Activated CD4-positive, alpha-beta T cell treated with anti-CD3 and anti-CD28 coated beads, Interleukin-2, amount 10 ng/mL, durations not matched to agents 24 days and 14 days (primary cell): ENCODE measurements around the gene PRRC2C. TPM values are rescaled to one million over a fixed set of nuclear protein-coding genes. Genes with fewer than 3 reads are reported as not detected.

Source experiments
- DNase-seq: peaks from one replicate; pipeline ENCODE4 v3.0.0; 2022
- H3K27ac Mint-ChIP-seq: one replicate; pipeline ENCODE4 v1.8.0; 2022; ENCODE audit warnings: mild to moderate bottlenecking, mixed read lengths
- H3K27me3 Mint-ChIP-seq: one replicate; pipeline ENCODE4 v1.8.0; 2022; ENCODE audit warnings: mixed read lengths
- H3K36me3 Mint-ChIP-seq: one replicate; pipeline ENCODE4 v1.8.0; 2022; ENCODE audit warnings: low read depth, mild to moderate bottlenecking, mixed read lengths
- H3K4me1 Mint-ChIP-seq: one replicate; pipeline ENCODE4 v1.8.0; 2021; ENCODE audit warnings: mixed read lengths
- H3K4me3 Mint-ChIP-seq: one replicate; pipeline ENCODE4 v1.8.0; 2022; ENCODE audit warnings: mild to moderate bottlenecking, moderate library complexity, mixed read lengths
- H3K9me3 Mint-ChIP-seq: one replicate; pipeline ENCODE4 v1.8.0; 2021; ENCODE audit warnings: mixed read lengths
- intact Hi-C: fragments of 100-400 bp; cut with micrococcal nuclease; formaldehyde crosslinking; loops from one replicate; pipeline ENCODE4 v1.15.1; 2023
- total RNA-seq: library from RNA; stranded (reverse); gene quantifications from 2 replicates; pipeline ENCODE4 v1.2.3, GENCODE V29; 2022

Gene PRRC2C
- total RNA-seq, 1 donor from 2014 or later, result 278 TPM

GRCh38 chr1:171480035-171480434 lies 5.3 kb upstream of the PRRC2C start:
- Mint-ChIP-seq H3K4me3 (no peak overlapping the region), H3K36me3 (no peaks in the 10 kb centered on the region), H3K9me3 (no peaks in the 10 kb centered on the region), H3K27ac (no peak overlapping the region), H3K27me3 (peaks cover 7% of the 10 kb centered on the region), H3K4me1 (peaks cover 8% of the 10 kb centered on the region)
- intact Hi-C loops, result no loop called here
- DNase-seq, result no peak

- H3K27me3 Mint-ChIP-seq, result no peaks in the 10 kb centered on the region
- no peaks in the 10 kb centered on the region for H3K9me3 Mint-ChIP-seq
- peak overlapping the region; percentile 99 for H3K27ac Mint-ChIP-seq
- peaks cover 36% of the 10 kb centered on the region for H3K4me1 Mint-ChIP-seq
- H3K4me3 Mint-ChIP-seq, result peak overlapping the region; percentile 94
- DNase-seq, result no peak
- H3K36me3 Mint-ChIP-seq, result peaks cover 23% of the 10 kb centered on the region
- intact Hi-C loops, result loop anchor here (1.0 to 5.0 kb wide), 4 partner anchors 37 to 1593 kb away; partner anchors contain the start of genes METTL13, SCYL3 and SUCO
These were observed 463 bp upstream of the PRRC2C start for GRCh38 chr1:171484760-171485374.

DNA sequence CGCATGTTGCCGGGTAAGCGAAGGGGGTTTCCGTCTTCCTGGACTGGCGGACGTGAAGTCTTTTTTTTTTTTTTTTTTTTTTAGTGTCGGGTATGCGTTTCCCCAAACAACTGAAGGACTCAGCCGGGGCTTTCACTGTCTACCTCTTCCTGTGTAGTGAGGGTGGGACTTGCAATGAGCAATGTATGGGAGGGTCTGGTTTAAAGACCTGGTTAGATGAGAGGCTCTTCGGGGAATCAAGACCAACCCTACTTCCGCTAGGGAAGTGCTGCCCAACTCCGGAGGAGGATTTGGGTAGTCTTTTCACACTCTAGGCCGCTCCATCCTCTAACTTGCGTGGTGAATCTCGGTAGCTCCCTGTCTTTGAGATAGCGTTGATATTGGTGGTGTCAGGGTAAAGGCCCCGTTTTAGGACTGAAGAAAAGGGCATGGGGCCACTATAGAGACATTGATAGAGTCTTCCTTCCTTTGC lies 754 bp downstream of the PRRC2C start:
- peak overlapping the region; percentile 99 for H3K27ac Mint-ChIP-seq
- H3K9me3 Mint-ChIP-seq, result no peaks in the 10 kb centered on the region
- H3K4me1 Mint-ChIP-seq, result peaks cover 41% of the 10 kb centered on the region
- intact Hi-C loops, result loop anchor here (2.0 to 5.0 kb wide), 6 partner anchors 15 to 1594 kb away; partner anchors contain the start of genes SCYL3 and SUCO
- H3K36me3 Mint-ChIP-seq, result peaks cover 31% of the 10 kb centered on the region
- H3K27me3 Mint-ChIP-seq, result no peaks in the 10 kb centered on the region
- peak overlapping the region; percentile 94 for H3K4me3 Mint-ChIP-seq
- peak; percentile 93 for DNase-seq

- H3K36me3 Mint-ChIP-seq, result peaks cover 35% of the 10 kb centered on the region
- no peaks in the 10 kb centered on the region for H3K27me3 Mint-ChIP-seq
- no peaks in the 10 kb centered on the region for H3K9me3 Mint-ChIP-seq
- peaks cover 45% of the 10 kb centered on the region for H3K4me1 Mint-ChIP-seq
- DNase-seq, result no peak
- peak overlapping the region; percentile 94 for H3K4me3 Mint-ChIP-seq
- intact Hi-C loops, result loop anchor here (2.0 to 5.0 kb wide), 6 partner anchors 14 to 1595 kb away; partner anchors contain the start of genes SCYL3 and SUCO
- H3K27ac Mint-ChIP-seq, result peak overlapping the region; percentile 99
These were observed 1.7 kb downstream of the PRRC2C start for GRCh38 chr1:171487038-171487437.

GRCh38 chr1:171488190-171488929 lies 3.0 kb downstream of the PRRC2C start:
- Mint-ChIP-seq H3K4me1 (peaks cover 55% of the 10 kb centered on the region), H3K27me3 (no peaks in the 10 kb centered on the region), H3K4me3 (peak overlapping the region; percentile 94), H3K27ac (peak overlapping the region; percentile 70), H3K36me3 (peaks cover 43% of the 10 kb centered on the region), H3K9me3 (no peaks in the 10 kb centered on the region)
- intact Hi-C loops, result loop anchor here (5.0 kb wide), 3 partner anchors 34 to 1596 kb away; partner anchors contain the start of genes SCYL3 and SUCO
- DNase-seq, result no peak

DNA sequence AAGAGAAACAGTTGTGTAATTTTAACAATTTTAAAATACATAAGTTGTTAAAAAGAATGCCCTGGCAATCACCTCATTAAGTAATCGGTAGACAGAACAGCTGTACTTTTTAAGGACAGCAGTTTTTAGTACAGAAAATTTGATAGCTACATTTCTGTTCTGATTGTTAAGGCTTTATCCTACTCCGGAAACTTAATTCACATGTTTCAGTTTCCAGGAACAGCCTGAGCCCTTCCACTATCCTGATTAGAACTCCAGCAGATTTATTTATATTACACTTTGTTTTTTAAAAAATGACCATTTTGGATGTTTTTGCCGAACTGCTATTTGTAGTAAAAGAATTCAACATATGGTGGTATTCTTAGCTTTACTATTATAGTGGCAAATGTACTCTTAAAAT lies 8.7 kb downstream of the PRRC2C start:
- H3K36me3 Mint-ChIP-seq, result peaks cover 41% of the 10 kb centered on the region
- no peak for DNase-seq
- no peak overlapping the region for H3K27ac Mint-ChIP-seq
- no peak overlapping the region for H3K4me3 Mint-ChIP-seq
- no peaks in the 10 kb centered on the region for H3K9me3 Mint-ChIP-seq
- intact Hi-C loops, result no loop called here
- H3K27me3 Mint-ChIP-seq, result no peaks in the 10 kb centered on the region
- H3K4me1 Mint-ChIP-seq, result peaks cover 51% of the 10 kb centered on the region

- no peak overlapping the region for H3K27ac Mint-ChIP-seq
- peaks cover 51% of the 10 kb centered on the region for H3K4me1 Mint-ChIP-seq
- intact Hi-C loops, result no loop called here
- H3K9me3 Mint-ChIP-seq, result no peaks in the 10 kb centered on the region
- no peaks in the 10 kb centered on the region for H3K27me3 Mint-ChIP-seq
- H3K36me3 Mint-ChIP-seq, result peaks cover 40% of the 10 kb centered on the region
- no peak overlapping the region for H3K4me3 Mint-ChIP-seq
- DNase-seq, result no peak
These were observed 10.1 kb downstream of the PRRC2C start for GRCh38 chr1:171495444-171495843.

DNA sequence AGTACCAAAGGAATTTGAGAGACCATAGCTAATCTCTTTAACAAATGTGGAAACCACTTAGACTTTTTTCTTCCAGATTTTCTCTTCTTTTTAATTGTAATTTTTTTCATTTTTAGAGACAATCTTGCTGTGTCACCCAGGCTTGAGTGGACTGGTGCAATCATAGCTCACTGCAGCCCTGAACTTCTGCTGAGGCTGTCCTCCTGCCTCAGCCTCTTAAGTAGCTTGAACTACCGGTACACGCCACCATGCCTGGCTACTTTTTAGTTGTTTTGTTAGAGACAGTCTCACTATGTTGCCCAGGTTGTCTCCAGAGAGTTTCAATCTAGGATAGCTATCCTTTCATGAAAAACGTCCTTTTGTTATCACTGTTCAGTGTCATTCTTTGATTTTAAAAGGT lies 15.0 kb downstream of the PRRC2C start:
- Mint-ChIP-seq H3K36me3 (peaks cover 50% of the 10 kb centered on the region), H3K9me3 (peaks cover 3% of the 10 kb centered on the region)

GRCh38 chr1:171500803-171501202 lies 15.5 kb downstream of the PRRC2C start:
- Mint-ChIP-seq H3K27ac (no peak overlapping the region), H3K9me3 (peaks cover 3% of the 10 kb centered on the region), H3K36me3 (peaks cover 52% of the 10 kb centered on the region), H3K27me3 (no peaks in the 10 kb centered on the region), H3K4me1 (peaks cover 59% of the 10 kb centered on the region), H3K4me3 (no peak overlapping the region)
- intact Hi-C loops, result loop anchor here (2.0 kb wide), 1 partner anchor 14 kb away; no protein-coding TSS in a partner anchor
- DNase-seq, result no peak

More for the DNA sequence above, 15.0 kb downstream of the PRRC2C start:
- intact Hi-C loops, result loop anchor here (2.0 kb wide), 1 partner anchor 14 kb away; no protein-coding TSS in a partner anchor
- H3K27me3 Mint-ChIP-seq, result no peaks in the 10 kb centered on the region
- H3K4me1 Mint-ChIP-seq, result peaks cover 61% of the 10 kb centered on the region
- H3K27ac Mint-ChIP-seq, result no peak overlapping the region
- no peak for DNase-seq
- H3K4me3 Mint-ChIP-seq, result no peak overlapping the region

- intact Hi-C loops, result loop anchor here (2.0 kb wide), 1 partner anchor 15 kb away; no protein-coding TSS in a partner anchor
- H3K4me3 Mint-ChIP-seq, result no peak overlapping the region
- H3K27ac Mint-ChIP-seq, result peak overlapping the region; percentile 53
- peaks cover 3% of the 10 kb centered on the region for H3K9me3 Mint-ChIP-seq
- no peaks in the 10 kb centered on the region for H3K27me3 Mint-ChIP-seq
- H3K4me1 Mint-ChIP-seq, result peaks cover 64% of the 10 kb centered on the region
- DNase-seq, result no peak
- peaks cover 52% of the 10 kb centered on the region for H3K36me3 Mint-ChIP-seq
These were observed 16.1 kb downstream of the PRRC2C start for GRCh38 chr1:171501305-171502024.

DNA sequence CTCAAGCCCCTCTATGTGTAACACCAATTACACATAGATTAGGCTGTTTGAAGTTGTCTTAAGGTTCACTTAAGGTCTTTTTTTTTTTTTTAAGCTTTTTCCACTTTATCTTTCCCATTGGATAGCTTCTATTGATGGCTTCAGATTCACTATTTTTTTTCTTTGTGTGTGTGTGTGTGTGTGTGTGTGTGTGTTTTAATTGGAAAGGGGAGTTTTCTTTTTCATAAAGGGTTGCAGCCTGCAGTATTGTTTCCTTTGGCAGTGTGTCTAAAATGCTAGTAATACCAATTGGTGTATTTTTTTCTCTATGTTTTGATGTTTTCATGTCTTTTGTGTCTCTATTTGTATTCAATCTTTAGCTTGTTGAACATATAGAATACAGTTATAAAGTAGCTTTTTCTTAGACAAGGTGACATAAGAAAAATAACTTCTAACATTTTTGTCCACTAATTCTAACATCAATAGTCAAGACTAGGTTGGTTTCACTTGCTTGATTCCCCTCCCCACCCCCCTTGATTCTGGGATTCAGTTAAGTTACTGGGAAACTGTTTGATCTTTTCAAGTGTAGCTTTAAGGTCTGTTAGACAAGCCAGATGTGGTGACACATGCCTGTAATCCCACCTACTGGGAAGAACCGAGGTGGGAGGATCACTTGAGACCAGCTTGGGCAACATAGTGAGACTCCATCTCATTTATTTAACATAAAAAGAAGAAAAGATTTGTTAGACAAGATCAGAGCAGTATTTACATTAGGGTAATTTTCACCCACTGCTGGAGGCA lies 21.4 kb downstream of the PRRC2C start:
- peak overlapping the region; percentile 27 for H3K27ac Mint-ChIP-seq
- H3K4me1 Mint-ChIP-seq, result peaks cover 78% of the 10 kb centered on the region
- intact Hi-C loops, result no loop called here
- H3K27me3 Mint-ChIP-seq, result no peaks in the 10 kb centered on the region
- peak overlapping the region; percentile 15 for H3K4me3 Mint-ChIP-seq
- peaks cover 21% of the 10 kb centered on the region for H3K36me3 Mint-ChIP-seq
- no peak for DNase-seq
- no peaks in the 10 kb centered on the region for H3K9me3 Mint-ChIP-seq

DNA sequence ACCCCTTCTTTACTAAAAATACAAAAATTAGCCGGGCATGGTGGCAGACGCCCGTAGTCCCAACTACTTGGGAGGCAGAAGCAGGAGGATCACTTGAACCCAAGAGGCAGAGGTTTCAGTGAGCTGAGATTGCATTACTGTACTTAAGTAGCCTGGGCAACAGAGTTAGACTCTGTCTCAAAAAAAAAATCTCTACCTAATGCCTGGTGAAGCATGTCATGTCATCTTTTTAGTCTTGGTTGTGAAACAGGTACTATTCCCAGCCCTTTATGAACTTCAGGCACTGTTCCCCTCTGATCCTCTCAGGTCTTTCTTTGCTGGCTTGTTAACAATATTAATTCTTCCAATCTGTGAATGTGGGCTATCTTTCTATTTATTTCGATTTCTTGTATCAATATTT lies 22.1 kb downstream of the PRRC2C start:
- H3K9me3 Mint-ChIP-seq, result no peaks in the 10 kb centered on the region
- no peak overlapping the region for H3K4me3 Mint-ChIP-seq
- H3K27ac Mint-ChIP-seq, result no peak overlapping the region
- H3K27me3 Mint-ChIP-seq, result no peaks in the 10 kb centered on the region
- DNase-seq, result no peak
- H3K4me1 Mint-ChIP-seq, result peaks cover 74% of the 10 kb centered on the region
- intact Hi-C loops, result no loop called here
- H3K36me3 Mint-ChIP-seq, result peaks cover 22% of the 10 kb centered on the region

DNA sequence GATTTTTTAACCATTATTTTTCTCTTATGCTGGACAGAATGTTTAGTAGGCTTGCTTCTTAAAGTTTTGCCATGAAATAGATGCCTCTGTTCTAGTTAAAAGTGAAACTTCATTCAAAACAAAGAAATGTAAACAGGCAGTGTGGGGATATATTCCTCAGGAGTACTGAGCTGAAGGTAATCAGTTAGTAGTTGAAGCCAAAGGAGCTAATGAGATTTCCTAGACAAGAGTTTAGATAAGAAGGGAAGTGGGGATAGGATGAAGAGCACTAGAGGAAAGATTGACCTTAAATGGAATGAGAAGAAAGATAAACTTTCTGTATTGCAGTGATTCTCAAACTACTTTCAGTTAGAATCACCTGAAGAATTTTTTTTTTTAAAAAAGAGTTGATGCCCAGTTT lies 23.9 kb downstream of the PRRC2C start:
- intact Hi-C loops, result no loop called here
- Mint-ChIP-seq H3K36me3 (peaks cover 24% of the 10 kb centered on the region), H3K27ac (peak overlapping the region; percentile 34), H3K4me1 (peaks cover 67% of the 10 kb centered on the region), H3K9me3 (no peaks in the 10 kb centered on the region), H3K4me3 (no peak overlapping the region), H3K27me3 (no peaks in the 10 kb centered on the region)
- no peak for DNase-seq
